A673 (cell line): ENCODE results near the gene PKM. TPM values are rescaled to one million over a fixed set of nuclear protein-coding genes. Genes with fewer than 3 reads are reported as not detected.

Experiments used
- BruUV-seq: library from RNA; stranded (reverse); fragments of 400-500 nt; replicated peaks from 2 replicates; lab custom pipeline; 2021; lab: Mats Ljungman, UMichigan
- CTCF ChIA-PET: fragments of 300-600 bp; sonication (Branson Sonifier 250); formaldehyde crosslinking; loops from one replicate; lab custom pipeline; 2022; ENCODE audit warnings: antibody characterized with exemption; lab: Charles Lee
- POLR2A ChIA-PET: fragments of 300-600 bp; sonication (Branson Sonifier 250); formaldehyde crosslinking; loops from one replicate; lab custom pipeline; 2022; ENCODE audit warnings: antibody characterized with exemption; ENCODE audit not compliant: low non-redundant PET; lab: Charles Lee
- DNase-seq: peaks from one replicate; pipeline ENCODE4 v3.0.0-alpha.2; 2015; ENCODE audit warnings: low spot score
- H3K27ac ChIP-seq: fragments of 200-600 bp; sonication (generic); 2 replicates; pipeline ENCODE4 v1.5.1; 2016; ENCODE audit warnings: mixed run types, low read depth, mild to moderate bottlenecking, mixed read lengths, antibody characterized with exemption, low read length; ENCODE audit not compliant: poor library complexity, severe bottlenecking
- H3K27me3 ChIP-seq: fragments of 200-600 bp; sonication (generic); replicated peaks from 2 replicates; pipeline ENCODE4 v1.6.1; 2017; ENCODE audit warnings: mixed run types, low read depth, mild to moderate bottlenecking, mixed read lengths, antibody characterized with exemption, low read length; ENCODE audit not compliant: insufficient read depth, poor library complexity
- H3K36me3 ChIP-seq: fragments of 200-600 bp; sonication (generic); 2 replicates; pipeline ENCODE4 v1.6.1; 2016; ENCODE audit warnings: mixed run types, mild to moderate bottlenecking, mixed read lengths, antibody characterized with exemption, low read length; ENCODE audit not compliant: insufficient read depth, poor library complexity, severe bottlenecking
- H3K4me1 ChIP-seq: fragments of 200-600 bp; sonication (generic); 2 replicates; pipeline ENCODE4 v1.6.1; 2017; ENCODE audit warnings: mixed run types, mild to moderate bottlenecking, mixed read lengths, antibody characterized with exemption, low read length; ENCODE audit not compliant: insufficient read depth, poor library complexity, severe bottlenecking
- H3K4me3 ChIP-seq: fragments of 200-600 bp; sonication (generic); 2 replicates; pipeline ENCODE4 v1.5.1; 2016; ENCODE audit warnings: low read depth, mixed run types, mild to moderate bottlenecking, mixed read lengths, low read length; ENCODE audit not compliant: poor library complexity, severe bottlenecking
- H3K9me3 ChIP-seq: fragments of 200-600 bp; sonication (generic); 2 replicates; pipeline ENCODE4 v1.6.1; 2016; ENCODE audit warnings: mixed run types, low read depth, mild to moderate bottlenecking, mixed read lengths, antibody characterized with exemption, low read length; ENCODE audit not compliant: poor library complexity, severe bottlenecking
- EZH2 ChIP-seq: fragments of 200-600 bp; sonication (generic); IDR thresholded peaks from 2 replicates; pipeline ENCODE4 v1.6.1; 2017; ENCODE audit warnings: borderline replicate concordance, low read depth, mild to moderate bottlenecking, mixed read lengths, antibody characterized with exemption, low read length; ENCODE audit not compliant: poor library complexity, severe bottlenecking
- intact Hi-C: fragments of 100-400 bp; cut with micrococcal nuclease; formaldehyde crosslinking; loops from one replicate; pipeline ENCODE4 v1.10.0; 2022; ENCODE audit not compliant: unreplicated experiment
- total RNA-seq: library from RNA; stranded (reverse); gene quantifications from 2 replicates; pipeline ENCODE4 v1.2.3, GENCODE V29; 2021
- TF ChIP-seq, protein P1 (sequence below): fragments of 300-800, 200-600 bp; sonication (generic); conservative IDR thresholded peaks from 2 replicates; pipeline ENCODE4 v1.5.1; 2017; ENCODE audit warnings: low read depth, mild to moderate bottlenecking, antibody characterized with exemption, low read length, moderate library complexity, mixed read lengths

Gene PKM
- total RNA-seq, 1 experiment from 2014 or later, result 1,955 TPM

DNA sequence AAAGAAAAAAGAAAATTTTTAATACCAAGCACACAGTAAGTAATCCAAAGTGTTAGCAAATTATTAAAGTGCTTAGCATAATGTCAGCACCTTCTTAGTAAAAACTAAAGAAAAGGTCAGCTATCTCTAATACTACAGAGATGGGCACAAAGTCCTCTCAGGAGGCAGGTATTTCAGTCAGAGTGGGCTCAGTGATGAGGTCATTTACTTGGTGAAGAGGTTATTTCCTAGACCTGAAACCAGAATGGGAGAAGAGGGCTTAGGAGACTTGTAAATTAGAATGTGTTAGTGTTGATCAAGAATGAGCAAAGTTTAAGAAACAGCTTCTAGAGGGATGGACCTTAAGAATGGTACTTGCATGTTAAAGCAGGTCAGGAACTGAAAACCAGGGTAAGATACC lies 8.7 kb upstream of the PKM start:
- no TSS peak for BruUV-seq
- Histone ChIP-seq H3K4me1 (peaks cover 17% of the 10 kb centered on the region), H3K27ac (no peak overlapping the region), H3K36me3 (peaks cover 22% of the 10 kb centered on the region), H3K27me3 (no peaks in the 10 kb centered on the region), H3K9me3 (no peaks in the 10 kb centered on the region), H3K4me3 (no peak overlapping the region)
- ChIA-PET CTCF (no interaction called here), POLR2A (no interaction called here)
- DNase-seq, result no peak
- intact Hi-C loops, result loop anchor here (10.0 kb wide), 1 partner anchor 235 kb away; the partner anchor contains the start of gene ARIH1
- no peak for TF ChIP-seq EZH2
- TF ChIP-seq, protein P1, sequence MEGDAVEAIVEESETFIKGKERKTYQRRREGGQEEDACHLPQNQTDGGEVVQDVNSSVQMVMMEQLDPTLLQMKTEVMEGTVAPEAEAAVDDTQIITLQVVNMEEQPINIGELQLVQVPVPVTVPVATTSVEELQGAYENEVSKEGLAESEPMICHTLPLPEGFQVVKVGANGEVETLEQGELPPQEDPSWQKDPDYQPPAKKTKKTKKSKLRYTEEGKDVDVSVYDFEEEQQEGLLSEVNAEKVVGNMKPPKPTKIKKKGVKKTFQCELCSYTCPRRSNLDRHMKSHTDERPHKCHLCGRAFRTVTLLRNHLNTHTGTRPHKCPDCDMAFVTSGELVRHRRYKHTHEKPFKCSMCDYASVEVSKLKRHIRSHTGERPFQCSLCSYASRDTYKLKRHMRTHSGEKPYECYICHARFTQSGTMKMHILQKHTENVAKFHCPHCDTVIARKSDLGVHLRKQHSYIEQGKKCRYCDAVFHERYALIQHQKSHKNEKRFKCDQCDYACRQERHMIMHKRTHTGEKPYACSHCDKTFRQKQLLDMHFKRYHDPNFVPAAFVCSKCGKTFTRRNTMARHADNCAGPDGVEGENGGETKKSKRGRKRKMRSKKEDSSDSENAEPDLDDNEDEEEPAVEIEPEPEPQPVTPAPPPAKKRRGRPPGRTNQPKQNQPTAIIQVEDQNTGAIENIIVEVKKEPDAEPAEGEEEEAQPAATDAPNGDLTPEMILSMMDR, result no peak

DNA sequence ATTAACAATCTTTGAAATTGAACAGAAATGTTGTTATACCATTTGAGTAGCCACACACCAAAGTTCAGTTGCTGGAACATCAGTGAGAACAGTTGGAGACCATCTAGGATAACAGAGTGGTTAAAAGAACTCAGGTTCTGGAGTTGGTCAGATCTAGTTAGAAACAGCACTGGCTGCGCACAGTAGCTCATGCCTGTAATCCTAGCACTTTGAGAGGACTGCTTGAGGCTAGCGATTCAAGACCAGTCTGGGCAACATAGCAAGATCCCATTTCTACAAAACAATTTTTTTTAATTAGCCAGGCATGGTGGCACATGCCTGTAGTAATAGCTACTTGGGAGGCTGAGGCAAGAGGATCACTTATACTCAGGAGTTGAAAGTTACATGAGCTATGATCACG lies 7.6 kb upstream of the PKM start:
- ChIA-PET CTCF (no interaction called here), POLR2A (no interaction called here)
- Histone ChIP-seq H3K27ac (no peak overlapping the region), H3K36me3 (peaks cover 18% of the 10 kb centered on the region), H3K9me3 (no peaks in the 10 kb centered on the region), H3K4me1 (peaks cover 17% of the 10 kb centered on the region), H3K27me3 (no peaks in the 10 kb centered on the region), H3K4me3 (no peak overlapping the region)
- intact Hi-C loops, result loop anchor here (10.0 kb wide), 1 partner anchor 236 kb away; the partner anchor contains the start of gene ARIH1
- TF ChIP-seq, protein P1, result no peak
- no peak for TF ChIP-seq EZH2
- no TSS peak for BruUV-seq
- DNase-seq, result no peak

DNA sequence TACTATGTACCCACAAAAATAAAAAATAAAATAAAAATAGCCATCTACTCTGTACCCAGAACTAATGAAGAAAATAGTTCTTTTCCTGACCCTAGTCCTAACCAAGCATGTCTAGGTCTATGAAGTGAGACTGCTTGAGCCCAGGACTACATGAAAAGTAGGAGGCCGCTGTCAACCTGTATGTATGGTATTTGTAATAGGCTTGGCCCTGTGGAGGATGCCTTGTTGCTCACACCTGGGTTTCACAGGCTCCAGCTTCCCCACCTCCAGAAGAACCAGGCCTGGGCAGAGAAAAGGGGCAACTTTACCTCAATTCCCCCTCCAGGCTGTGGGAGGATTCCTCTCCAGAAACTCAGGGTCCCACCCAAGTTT lies 6.8 kb upstream of the PKM start:
- ChIA-PET CTCF (no interaction called here), POLR2A (no interaction called here)
- intact Hi-C loops, result loop anchor here (10.0 kb wide), 1 partner anchor 237 kb away; the partner anchor contains the start of gene ARIH1
- H3K4me3 ChIP-seq, result no peak overlapping the region
- peaks cover 17% of the 10 kb centered on the region for H3K4me1 ChIP-seq
- no peak for TF ChIP-seq EZH2
- TF ChIP-seq, protein P1, result no peak
- DNase-seq, result no peak
- H3K9me3 ChIP-seq, result no peaks in the 10 kb centered on the region
- no peaks in the 10 kb centered on the region for H3K27me3 ChIP-seq
- peak overlapping the region; percentile 75 for H3K27ac ChIP-seq
- H3K36me3 ChIP-seq, result peaks cover 18% of the 10 kb centered on the region
- BruUV-seq, result no TSS peak
